Measurements from ENCODE around the gene SLC12A6.

GRCh38 chr15:34325368-34325767 is 12.2 kb downstream of the SLC12A6 start:
- TF ChIP-seq CTCF (conservative IDR thresholded peaks at IDR 0.05; ENCODE audit: low read length) = no peak
- no peak for TF ChIP-seq EZH2phosphoT487 (IDR thresholded peaks at IDR 0.05; ENCODE audit: borderline replicate concordance, low read depth, low read length)
